Measurements from ENCODE around the gene NUDT13.

DNA sequence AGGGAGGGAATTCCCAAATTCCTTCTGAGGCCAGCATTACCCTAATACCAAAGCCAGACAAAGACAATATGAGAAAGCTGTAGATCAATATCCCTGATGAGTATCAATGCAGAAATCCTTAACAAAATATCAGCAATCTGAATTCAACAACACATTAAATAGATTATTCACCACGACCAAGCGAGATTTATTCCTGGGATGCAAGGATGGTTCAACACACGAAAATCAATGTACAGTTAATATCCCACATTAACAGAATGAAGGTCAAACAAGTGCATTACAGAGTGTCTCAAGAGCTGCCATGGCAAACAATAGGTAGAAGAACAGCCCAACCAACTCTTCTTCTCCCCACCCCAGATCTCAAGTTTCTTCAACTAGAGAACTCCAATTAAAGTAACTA is 51.4 kb downstream of the NUDT13 start:
- TF ChIP-seq, protein P1, sequence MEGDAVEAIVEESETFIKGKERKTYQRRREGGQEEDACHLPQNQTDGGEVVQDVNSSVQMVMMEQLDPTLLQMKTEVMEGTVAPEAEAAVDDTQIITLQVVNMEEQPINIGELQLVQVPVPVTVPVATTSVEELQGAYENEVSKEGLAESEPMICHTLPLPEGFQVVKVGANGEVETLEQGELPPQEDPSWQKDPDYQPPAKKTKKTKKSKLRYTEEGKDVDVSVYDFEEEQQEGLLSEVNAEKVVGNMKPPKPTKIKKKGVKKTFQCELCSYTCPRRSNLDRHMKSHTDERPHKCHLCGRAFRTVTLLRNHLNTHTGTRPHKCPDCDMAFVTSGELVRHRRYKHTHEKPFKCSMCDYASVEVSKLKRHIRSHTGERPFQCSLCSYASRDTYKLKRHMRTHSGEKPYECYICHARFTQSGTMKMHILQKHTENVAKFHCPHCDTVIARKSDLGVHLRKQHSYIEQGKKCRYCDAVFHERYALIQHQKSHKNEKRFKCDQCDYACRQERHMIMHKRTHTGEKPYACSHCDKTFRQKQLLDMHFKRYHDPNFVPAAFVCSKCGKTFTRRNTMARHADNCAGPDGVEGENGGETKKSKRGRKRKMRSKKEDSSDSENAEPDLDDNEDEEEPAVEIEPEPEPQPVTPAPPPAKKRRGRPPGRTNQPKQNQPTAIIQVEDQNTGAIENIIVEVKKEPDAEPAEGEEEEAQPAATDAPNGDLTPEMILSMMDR (IDR thresholded peaks at IDR 0.05; ENCODE audit: borderline replicate concordance, extremely low read depth, low read length, poor library complexity, severe bottlenecking), result no peak
- TF ChIP-seq EZH2 (IDR thresholded peaks at IDR 0.05; ENCODE audit: borderline replicate concordance, low read depth, low read length, severe bottlenecking), result no peak
